ENCODE results near the gene ACER2. TPM values are rescaled to one million over a fixed set of nuclear protein-coding genes. Genes with fewer than 3 reads are reported as not detected.

Gene ACER2
- total RNA-seq, 3 donors from 2014 or later, result 5.3 to 11.5 (median 11.1) TPM

DNA sequence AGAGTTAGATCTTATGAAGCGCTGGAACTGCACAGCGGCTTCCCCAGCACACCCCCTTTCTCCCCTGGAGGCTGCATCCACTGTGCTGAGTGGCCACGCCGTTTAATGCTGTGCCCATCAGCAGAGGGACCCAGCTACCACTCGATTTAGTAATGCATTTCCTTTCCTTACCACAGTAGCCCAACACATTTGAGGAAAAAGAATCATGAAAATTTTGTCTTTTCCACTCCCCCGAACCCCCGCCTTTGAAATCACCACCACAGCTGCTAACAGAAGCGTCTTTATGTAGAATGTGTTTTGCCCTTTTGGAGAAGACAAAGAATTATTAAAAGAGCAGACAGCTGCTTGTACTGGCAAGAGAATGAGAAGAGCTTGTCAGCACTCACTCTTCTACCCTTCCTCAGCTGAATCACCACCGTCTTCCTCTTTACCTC lies 73.2 kb downstream of the ACER2 start:
- no peak overlapping the region for H3K4me3 ChIP-seq
- intact Hi-C loops (cut with DNase I, micrococcal nuclease), result no loop called here
- DNase-seq, result no peak
- TF ChIP-seq, protein P1, sequence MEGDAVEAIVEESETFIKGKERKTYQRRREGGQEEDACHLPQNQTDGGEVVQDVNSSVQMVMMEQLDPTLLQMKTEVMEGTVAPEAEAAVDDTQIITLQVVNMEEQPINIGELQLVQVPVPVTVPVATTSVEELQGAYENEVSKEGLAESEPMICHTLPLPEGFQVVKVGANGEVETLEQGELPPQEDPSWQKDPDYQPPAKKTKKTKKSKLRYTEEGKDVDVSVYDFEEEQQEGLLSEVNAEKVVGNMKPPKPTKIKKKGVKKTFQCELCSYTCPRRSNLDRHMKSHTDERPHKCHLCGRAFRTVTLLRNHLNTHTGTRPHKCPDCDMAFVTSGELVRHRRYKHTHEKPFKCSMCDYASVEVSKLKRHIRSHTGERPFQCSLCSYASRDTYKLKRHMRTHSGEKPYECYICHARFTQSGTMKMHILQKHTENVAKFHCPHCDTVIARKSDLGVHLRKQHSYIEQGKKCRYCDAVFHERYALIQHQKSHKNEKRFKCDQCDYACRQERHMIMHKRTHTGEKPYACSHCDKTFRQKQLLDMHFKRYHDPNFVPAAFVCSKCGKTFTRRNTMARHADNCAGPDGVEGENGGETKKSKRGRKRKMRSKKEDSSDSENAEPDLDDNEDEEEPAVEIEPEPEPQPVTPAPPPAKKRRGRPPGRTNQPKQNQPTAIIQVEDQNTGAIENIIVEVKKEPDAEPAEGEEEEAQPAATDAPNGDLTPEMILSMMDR (IDR thresholded peaks at IDR 0.05), result no peak
- H3K4me1 ChIP-seq (ENCODE audit: low read depth), result no peaks in the 10 kb centered on the region
- no peaks in the 10 kb centered on the region for H3K9me3 ChIP-seq
- no peak for ATAC-seq
- H3K36me3 ChIP-seq (ENCODE audit: low read depth), result no peaks in the 10 kb centered on the region

DNA sequence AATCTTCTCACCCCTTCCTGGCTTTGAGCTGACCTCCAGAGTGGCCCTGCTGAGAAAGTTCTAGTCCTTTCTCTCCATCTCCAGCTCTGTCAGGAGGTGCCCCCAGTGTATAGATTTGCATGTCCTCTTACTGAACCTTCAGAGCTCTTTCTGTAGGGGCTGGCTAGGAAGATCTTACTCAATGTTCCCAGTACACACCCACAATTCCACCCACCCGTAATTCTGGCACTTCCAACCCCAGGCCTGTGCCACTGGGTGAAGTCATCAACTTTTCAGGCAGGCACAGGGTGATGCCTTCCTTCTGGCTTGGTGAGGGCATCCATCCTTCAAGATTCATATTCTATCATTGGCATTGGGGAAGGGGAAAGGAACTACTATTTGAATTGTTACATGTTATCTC lies 75.9 kb downstream of the ACER2 start:
- Histone ChIP-seq H3K4me1 (ENCODE audit: low read depth) (no peaks in the 10 kb centered on the region), H3K4me3 (no peak overlapping the region), H3K9me3 (no peaks in the 10 kb centered on the region), H3K36me3 (ENCODE audit: low read depth) (no peaks in the 10 kb centered on the region)
- TF ChIP-seq, protein P1 (IDR thresholded peaks at IDR 0.05), result no peak
- DNase-seq (no peak), ATAC-seq (no peak)
- intact Hi-C loops (cut with DNase I, micrococcal nuclease), result no loop called here

DNA sequence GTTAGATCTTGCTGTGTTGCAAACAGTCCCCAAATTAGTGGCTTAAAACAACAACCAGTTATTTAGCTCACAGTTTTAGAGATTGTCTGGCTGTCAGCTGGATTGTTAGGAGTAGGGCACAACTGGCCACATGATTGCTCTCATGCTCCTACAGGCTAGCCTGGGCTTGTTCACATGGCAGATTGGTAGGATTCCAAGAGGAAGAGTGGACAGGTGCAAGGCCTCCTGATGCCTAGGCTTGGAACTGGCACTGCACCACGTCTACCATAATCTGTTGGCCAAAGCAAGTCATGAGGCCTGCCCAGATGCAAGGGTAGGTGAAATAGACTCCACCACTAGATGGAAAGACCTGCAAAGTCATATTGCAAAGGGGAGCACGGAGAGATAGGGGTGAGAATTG lies 76.4 kb downstream of the ACER2 start:
- Histone ChIP-seq H3K4me3 (no peak overlapping the region), H3K36me3 (ENCODE audit: low read depth) (no peaks in the 10 kb centered on the region), H3K9me3 (no peaks in the 10 kb centered on the region), H3K4me1 (ENCODE audit: low read depth) (no peaks in the 10 kb centered on the region)
- TF ChIP-seq, protein P1 (IDR thresholded peaks at IDR 0.05), result no peak
- DNase-seq, result no peak
- no peak for ATAC-seq
- intact Hi-C loops (cut with DNase I, micrococcal nuclease), result no loop called here

DNA sequence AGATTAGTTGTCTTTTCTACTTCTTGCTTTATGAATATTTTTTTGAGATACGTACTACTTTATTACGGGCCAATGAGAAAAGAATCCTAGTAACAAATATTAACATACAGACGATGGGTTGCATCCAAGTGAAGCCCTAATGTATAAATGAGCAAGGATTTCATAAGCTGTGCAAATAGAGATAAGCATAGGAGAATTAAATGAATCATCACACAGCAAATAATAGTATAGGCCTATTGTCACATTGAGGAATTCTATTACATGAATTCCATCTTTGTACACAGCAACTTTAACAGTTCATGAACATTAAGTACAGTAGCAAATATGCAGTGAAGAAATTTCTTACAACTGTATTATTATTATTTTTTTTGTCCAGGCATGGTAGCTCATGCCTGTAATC lies 78.0 kb downstream of the ACER2 start:
- Histone ChIP-seq H3K36me3 (ENCODE audit: low read depth) (no peaks in the 10 kb centered on the region), H3K9me3 (no peaks in the 10 kb centered on the region), H3K4me3 (no peak overlapping the region), H3K4me1 (ENCODE audit: low read depth) (no peaks in the 10 kb centered on the region)
- no peak for DNase-seq
- TF ChIP-seq, protein P1 (IDR thresholded peaks at IDR 0.05), result no peak
- intact Hi-C loops (cut with DNase I, micrococcal nuclease), result no loop called here
- no peak for ATAC-seq

DNA sequence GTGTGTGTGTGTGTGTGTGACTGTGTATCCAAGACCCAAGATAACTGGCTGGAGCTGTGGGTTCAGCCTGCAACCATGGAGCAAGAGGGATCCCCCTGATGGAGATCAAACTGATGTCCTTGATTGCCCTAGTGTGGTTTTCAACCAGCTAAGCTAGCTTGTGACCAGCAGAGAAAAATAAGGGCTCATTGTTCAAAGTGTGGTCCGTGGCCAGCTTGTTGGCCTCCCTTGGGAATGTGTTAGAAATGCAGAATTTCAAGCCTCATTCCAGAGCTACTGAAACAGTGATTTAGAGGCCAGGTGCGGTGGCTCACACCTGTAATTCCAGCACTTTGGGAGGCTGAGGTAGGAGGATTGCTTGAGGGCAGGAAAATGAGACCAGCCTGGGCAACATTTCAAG lies 79.9 kb downstream of the ACER2 start:
- no peak overlapping the region for H3K4me3 ChIP-seq
- H3K36me3 ChIP-seq (ENCODE audit: low read depth), result no peaks in the 10 kb centered on the region
- TF ChIP-seq, protein P1 (IDR thresholded peaks at IDR 0.05), result no peak
- DNase-seq, result no peak
- no peak for ATAC-seq
- no peaks in the 10 kb centered on the region for H3K9me3 ChIP-seq
- intact Hi-C loops (cut with DNase I, micrococcal nuclease), result no loop called here
- H3K4me1 ChIP-seq (ENCODE audit: low read depth), result no peaks in the 10 kb centered on the region

DNA sequence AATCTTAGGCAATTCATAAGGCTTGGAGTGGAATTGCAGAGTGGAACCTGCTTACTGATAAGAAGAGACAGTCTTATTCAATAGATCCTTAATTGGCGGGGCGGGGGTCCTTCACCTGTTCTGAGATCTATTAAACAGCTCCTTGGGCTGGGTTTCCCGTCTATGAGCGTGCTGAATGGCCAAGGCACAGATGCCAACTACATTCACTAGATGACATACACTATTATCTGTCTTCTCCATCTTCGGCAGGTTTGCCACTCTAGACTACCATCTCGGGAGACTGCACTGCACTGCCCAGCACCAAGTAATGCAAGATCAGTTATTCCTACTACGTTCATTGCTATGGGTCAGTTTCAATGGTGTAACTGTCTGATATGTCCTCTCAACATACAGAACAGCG lies 81.5 kb downstream of the ACER2 start:
- H3K36me3 ChIP-seq (ENCODE audit: low read depth), result no peaks in the 10 kb centered on the region
- ATAC-seq (no peak), DNase-seq (no peak)
- intact Hi-C loops (cut with DNase I, micrococcal nuclease), result no loop called here
- TF ChIP-seq, protein P1 (IDR thresholded peaks at IDR 0.05), result no peak
- H3K4me3 ChIP-seq, result no peak overlapping the region
- H3K4me1 ChIP-seq (ENCODE audit: low read depth), result no peaks in the 10 kb centered on the region
- no peaks in the 10 kb centered on the region for H3K9me3 ChIP-seq

Data from mucosa of descending colon (tissue), 3 donors.